NCI-H345 treated with DMSO at 0.1 percent for 48 hours (cell line): Measurements from ENCODE around the gene BTBD19.
"Not testable (repeated sequence)": the region's sequence is repeated elsewhere in the genome, so short reads cannot be mapped to it uniquely, and the experiment has no call there.

Experiments
- DNase-seq: peaks from one replicate; lab custom pipeline; 2025; ENCODE audit not compliant: unreplicated experiment; lab: John Stamatoyannopoulos, UW

BTBD19 gene

GRCh38 chr1:44786841-44787426 is 21.4 kb upstream of the BTBD19 start:
- no peak for DNase-seq

- DNase-seq = no peak
Measured at GRCh38 chr1:44787506-44787905, 20.8 kb upstream of the BTBD19 start.

GRCh38 chr1:44788120-44788860 is 20.0 kb upstream of the BTBD19 start, which contains the start of gene BEST4:
BEST4 (minus strand) TSS chr1:44788170; CDS start chr1:44787705, 465 bp downstream.
- no peak for DNase-seq

- no peak for DNase-seq
Measured at GRCh38 chr1:44790968-44791801, 17.1 kb upstream of the BTBD19 start.

GRCh38 chr1:44792736-44793502 is 15.4 kb upstream of the BTBD19 start:
- no peak for DNase-seq

GRCh38 chr1:44797886-44798285 is 10.4 kb upstream of the BTBD19 start:
- not testable (repeated sequence) for DNase-seq

GRCh38 chr1:44798481-44799365 is 9.6 kb upstream of the BTBD19 start:
- no peak for DNase-seq

- DNase-seq = peak; percentile 91
Measured at GRCh38 chr1:44799770-44800584, 8.3 kb upstream of the BTBD19 start, which contains the start of gene PLK3. PLK3 (plus strand) TSS chr1:44800377; CDS start chr1:44800464, 87 bp downstream.

GRCh38 chr1:44801491-44802305 is 6.6 kb upstream of the BTBD19 start:
- DNase-seq = no peak

GRCh38 chr1:44802306-44803061 is 5.8 kb upstream of the BTBD19 start:
- no peak for DNase-seq

GRCh38 chr1:44803062-44803311 is 5.3 kb upstream of the BTBD19 start:
- no peak for DNase-seq

- DNase-seq = no peak
Measured at GRCh38 chr1:44803312-44804095, 4.8 kb upstream of the BTBD19 start.

- DNase-seq = no peak
Measured at GRCh38 chr1:44805311-44806024, 2.9 kb upstream of the BTBD19 start.

- no peak for DNase-seq
Measured at GRCh38 chr1:44806025-44806703, 2.2 kb upstream of the BTBD19 start.

- DNase-seq = no peak
Measured at GRCh38 chr1:44806704-44807363, 1.5 kb upstream of the BTBD19 start, which contains the start of gene DYNLT4. DYNLT4 (minus strand) TSS chr1:44807351; CDS start chr1:44806668, 683 bp downstream.
